B cell (primary cell): ENCODE results near the gene CAMK1D.

Experiments
- EZH2 ChIP-seq: IDR thresholded peaks from 2 replicates; pipeline ENCODE4 v1.6.1; 2012; ENCODE audit warnings: borderline replicate concordance, low read depth, mild to moderate bottlenecking, moderate library complexity, low read length; ENCODE audit not compliant: insufficient read depth, poor library complexity, severe bottlenecking
- TF ChIP-seq, protein P1 (sequence below): fragments of 200-600 bp; IDR thresholded peaks from one replicate; pipeline ENCODE4 v1.8.0; 2022; ENCODE audit warnings: antibody characterized with exemption, mild to moderate bottlenecking

DNA sequence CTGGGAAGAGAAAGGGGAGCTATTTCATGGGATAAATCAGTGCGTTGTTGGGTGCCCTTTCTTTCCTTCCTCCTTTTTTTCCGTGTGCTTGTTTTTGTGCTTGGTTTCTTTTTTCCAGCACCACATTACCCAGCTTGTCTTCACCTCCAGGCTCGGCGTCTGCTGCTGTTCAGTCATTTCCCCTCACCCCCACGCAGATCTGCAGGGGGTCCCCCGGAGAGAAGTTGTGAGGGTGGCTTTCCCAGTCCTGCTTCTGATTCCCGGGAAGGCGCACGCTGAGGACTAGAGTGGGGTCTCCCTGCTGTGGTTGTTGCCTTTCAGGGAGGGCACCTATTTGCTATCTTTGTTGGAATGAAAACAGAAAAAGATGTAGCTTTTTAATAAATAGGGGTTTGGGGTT lies 1.6 kb downstream of the CAMK1D start:
- TF ChIP-seq, protein P1, sequence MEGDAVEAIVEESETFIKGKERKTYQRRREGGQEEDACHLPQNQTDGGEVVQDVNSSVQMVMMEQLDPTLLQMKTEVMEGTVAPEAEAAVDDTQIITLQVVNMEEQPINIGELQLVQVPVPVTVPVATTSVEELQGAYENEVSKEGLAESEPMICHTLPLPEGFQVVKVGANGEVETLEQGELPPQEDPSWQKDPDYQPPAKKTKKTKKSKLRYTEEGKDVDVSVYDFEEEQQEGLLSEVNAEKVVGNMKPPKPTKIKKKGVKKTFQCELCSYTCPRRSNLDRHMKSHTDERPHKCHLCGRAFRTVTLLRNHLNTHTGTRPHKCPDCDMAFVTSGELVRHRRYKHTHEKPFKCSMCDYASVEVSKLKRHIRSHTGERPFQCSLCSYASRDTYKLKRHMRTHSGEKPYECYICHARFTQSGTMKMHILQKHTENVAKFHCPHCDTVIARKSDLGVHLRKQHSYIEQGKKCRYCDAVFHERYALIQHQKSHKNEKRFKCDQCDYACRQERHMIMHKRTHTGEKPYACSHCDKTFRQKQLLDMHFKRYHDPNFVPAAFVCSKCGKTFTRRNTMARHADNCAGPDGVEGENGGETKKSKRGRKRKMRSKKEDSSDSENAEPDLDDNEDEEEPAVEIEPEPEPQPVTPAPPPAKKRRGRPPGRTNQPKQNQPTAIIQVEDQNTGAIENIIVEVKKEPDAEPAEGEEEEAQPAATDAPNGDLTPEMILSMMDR: no peak
- no peak for TF ChIP-seq EZH2
